Retinal pigment epithelial cell (primary cell): ENCODE results near the gene LEO1.

Source experiments
- DNase-seq: peaks from one replicate; pipeline ENCODE4 v3.0.0-alpha.2; 2010; ENCODE audit warnings: low read depth
- H3K4me3 ChIP-seq: 2 replicates; pipeline ENCODE4 v1.5.1; 2011; ENCODE audit warnings: mild to moderate bottlenecking, low read length, control low read depth, moderate library complexity
- TF ChIP-seq, protein P1 (sequence below): conservative IDR thresholded peaks from 2 replicates; pipeline ENCODE4 v1.5.1; 2011; ENCODE audit warnings: low read depth, low read length, control low read depth, inconsistent platforms

LEO1 gene

GRCh38 chr15:52002351-52002750, 30.8 kb upstream of the LEO1 start:
- TF ChIP-seq, protein P1, sequence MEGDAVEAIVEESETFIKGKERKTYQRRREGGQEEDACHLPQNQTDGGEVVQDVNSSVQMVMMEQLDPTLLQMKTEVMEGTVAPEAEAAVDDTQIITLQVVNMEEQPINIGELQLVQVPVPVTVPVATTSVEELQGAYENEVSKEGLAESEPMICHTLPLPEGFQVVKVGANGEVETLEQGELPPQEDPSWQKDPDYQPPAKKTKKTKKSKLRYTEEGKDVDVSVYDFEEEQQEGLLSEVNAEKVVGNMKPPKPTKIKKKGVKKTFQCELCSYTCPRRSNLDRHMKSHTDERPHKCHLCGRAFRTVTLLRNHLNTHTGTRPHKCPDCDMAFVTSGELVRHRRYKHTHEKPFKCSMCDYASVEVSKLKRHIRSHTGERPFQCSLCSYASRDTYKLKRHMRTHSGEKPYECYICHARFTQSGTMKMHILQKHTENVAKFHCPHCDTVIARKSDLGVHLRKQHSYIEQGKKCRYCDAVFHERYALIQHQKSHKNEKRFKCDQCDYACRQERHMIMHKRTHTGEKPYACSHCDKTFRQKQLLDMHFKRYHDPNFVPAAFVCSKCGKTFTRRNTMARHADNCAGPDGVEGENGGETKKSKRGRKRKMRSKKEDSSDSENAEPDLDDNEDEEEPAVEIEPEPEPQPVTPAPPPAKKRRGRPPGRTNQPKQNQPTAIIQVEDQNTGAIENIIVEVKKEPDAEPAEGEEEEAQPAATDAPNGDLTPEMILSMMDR = no peak
- DNase-seq = no peak
- H3K4me3 ChIP-seq = no peak overlapping the region

GRCh38 chr15:51992953-51993352, 21.4 kb upstream of the LEO1 start:
- no peak overlapping the region for H3K4me3 ChIP-seq
- no peak for DNase-seq
- TF ChIP-seq, protein P1 = no peak

DNA sequence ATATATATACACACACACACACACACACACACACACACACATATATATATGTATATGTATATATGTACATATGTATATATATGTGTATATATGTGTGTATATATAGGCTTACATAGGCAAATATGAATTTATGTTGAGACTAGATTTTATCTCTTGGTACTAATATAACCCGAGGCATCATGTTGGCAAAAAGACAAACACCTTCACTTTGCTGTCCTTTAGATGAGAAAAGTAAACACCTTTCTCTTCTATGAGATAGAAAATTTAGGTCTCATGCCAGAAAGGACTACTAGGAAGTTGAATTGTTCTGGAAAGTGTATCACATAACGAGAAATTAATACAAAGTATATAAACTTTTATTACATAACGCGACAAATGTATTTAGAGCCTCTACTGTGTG, 19.6 kb upstream of the LEO1 start:
- H3K4me3 ChIP-seq = no peak overlapping the region
- TF ChIP-seq, protein P1 = no peak
- DNase-seq = no peak

- no peak for DNase-seq
- H3K4me3 ChIP-seq = no peak overlapping the region
- TF ChIP-seq, protein P1 = no peak
Measured at GRCh38 chr15:51982770-51983103, 11.2 kb upstream of the LEO1 start.

DNA sequence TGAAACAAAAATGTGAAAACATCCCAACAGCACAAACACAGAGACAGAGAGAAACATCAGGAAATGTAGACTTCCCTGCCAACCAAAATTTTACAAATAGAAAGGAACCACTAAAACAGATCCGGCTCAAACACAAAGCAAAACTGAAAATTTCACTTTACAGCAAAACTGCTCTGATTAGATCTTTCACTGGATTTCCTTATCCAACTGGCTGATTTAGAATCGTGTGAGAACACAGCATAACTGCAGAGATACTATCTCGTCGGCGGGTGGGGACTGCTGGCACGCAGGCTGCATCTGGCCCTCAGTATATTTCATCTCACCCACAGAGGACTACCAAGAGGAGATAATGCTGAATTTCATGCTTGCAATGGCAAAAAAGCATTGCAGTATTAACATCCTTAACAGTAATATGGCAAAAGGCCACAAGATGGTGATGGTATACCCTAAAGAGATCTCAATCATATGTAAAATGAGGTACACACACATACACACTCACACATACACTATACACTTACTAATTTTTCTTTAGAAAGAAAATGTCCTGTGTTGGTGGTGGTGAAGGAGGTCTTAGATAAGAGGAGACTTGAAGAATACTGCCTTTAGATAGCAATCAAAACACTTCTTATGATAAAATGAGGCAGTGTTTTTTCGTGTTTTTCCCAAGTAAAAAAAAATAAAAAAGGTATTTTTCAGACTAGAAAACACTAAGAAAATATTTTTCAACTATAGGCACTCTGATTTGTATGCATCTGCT, 10.6 kb upstream of the LEO1 start:
- no peak overlapping the region for H3K4me3 ChIP-seq
- TF ChIP-seq, protein P1 = peak; percentile 63
- peak; percentile 39 for DNase-seq

GRCh38 chr15:51973775-51974174, 2.2 kb upstream of the LEO1 start:
- no peak for DNase-seq
- TF ChIP-seq, protein P1 = no peak
- H3K4me3 ChIP-seq = no peak overlapping the region

- DNase-seq = no peak
- TF ChIP-seq, protein P1 = no peak
- no peak overlapping the region for H3K4me3 ChIP-seq
Measured at GRCh38 chr15:51973220-51973619, 1.6 kb upstream of the LEO1 start.
